GM06990 (cell line): Measurements from ENCODE around the gene BSG.

Experiments used
- DNase-seq: peaks from one replicate; pipeline ENCODE4 v3.0.0-alpha.2; 2011; ENCODE audit not compliant: insufficient read length; ENCODE audit errors: extremely low read depth
- H3K27me3 ChIP-seq: replicated peaks from 2 replicates; pipeline ENCODE4 v1.6.0; 2011; ENCODE audit warnings: low read length; ENCODE audit not compliant: control insufficient read depth, insufficient read depth
- H3K36me3 ChIP-seq: 2 replicates; pipeline ENCODE4 v1.5.1; 2011; ENCODE audit warnings: low read length; ENCODE audit not compliant: control insufficient read depth, insufficient read depth
- H3K4me3 ChIP-seq: replicated peaks from 2 replicates; pipeline ENCODE4 v1.5.1; 2011; ENCODE audit warnings: low read depth, mild to moderate bottlenecking, control low read depth, low read length
- CTCF ChIP-seq: IDR thresholded peaks from 2 replicates; pipeline ENCODE4 v1.5.1; 2011; ENCODE audit warnings: low read length, control low read depth, mild to moderate bottlenecking, inconsistent platforms; ENCODE audit not compliant: insufficient read depth, poor library complexity, severe bottlenecking

The BSG gene

GRCh38 chr19:588093-588740, 15.8 kb downstream of the BSG start:
- TF ChIP-seq CTCF, result peak; percentile 70
- DNase-seq, result peak; percentile 52
- Histone ChIP-seq H3K4me3 (no peak overlapping the region), H3K27me3 (no peaks in the 10 kb centered on the region; the same call in 1 of the 2 replicates), H3K36me3 (no peaks in the 10 kb centered on the region; the same call in 1 of the 2 replicates)

- DNase-seq, result no peak
- H3K4me3 ChIP-seq, result no peak overlapping the region
- H3K36me3 ChIP-seq, result no peaks in the 10 kb centered on the region
- H3K27me3 ChIP-seq, result no peaks in the 10 kb centered on the region; the same call in 1 of the 2 replicates
- no peak for TF ChIP-seq CTCF
Observed at GRCh38 chr19:588741-589692, 16.6 kb downstream of the BSG start.

GRCh38 chr19:589693-590395, 17.4 kb downstream of the BSG start, which contains the start of gene HCN2:
Gene HCN2 (plus strand): TSS chr19:589881. CDS start chr19:589946, 65 bp downstream.
- no peak for DNase-seq
- TF ChIP-seq CTCF, result no peak
- H3K4me3 ChIP-seq, result no peak within 1 kb of the TSS
- H3K36me3 ChIP-seq, result no peaks in the 10 kb centered on the region
- H3K27me3 ChIP-seq, result no peaks in the 10 kb centered on the region; the same call in 1 of the 2 replicates

GRCh38 chr19:590396-590745, 18.0 kb downstream of the BSG start:
- Histone ChIP-seq H3K4me3 (no peak overlapping the region), H3K36me3 (no peaks in the 10 kb centered on the region), H3K27me3 (no peaks in the 10 kb centered on the region; the same call in 1 of the 2 replicates)
- no peak for TF ChIP-seq CTCF
- no peak for DNase-seq

- no peaks in the 10 kb centered on the region; the same call in 1 of the 2 replicates for H3K27me3 ChIP-seq
- TF ChIP-seq CTCF, result no peak
- H3K36me3 ChIP-seq, result no peaks in the 10 kb centered on the region
- DNase-seq, result no peak
- H3K4me3 ChIP-seq, result no peak overlapping the region
Observed at GRCh38 chr19:590750-591098, 18.3 kb downstream of the BSG start.
